ENCODE measurements around the gene GPA33.

- TF ChIP-seq, protein P1, sequence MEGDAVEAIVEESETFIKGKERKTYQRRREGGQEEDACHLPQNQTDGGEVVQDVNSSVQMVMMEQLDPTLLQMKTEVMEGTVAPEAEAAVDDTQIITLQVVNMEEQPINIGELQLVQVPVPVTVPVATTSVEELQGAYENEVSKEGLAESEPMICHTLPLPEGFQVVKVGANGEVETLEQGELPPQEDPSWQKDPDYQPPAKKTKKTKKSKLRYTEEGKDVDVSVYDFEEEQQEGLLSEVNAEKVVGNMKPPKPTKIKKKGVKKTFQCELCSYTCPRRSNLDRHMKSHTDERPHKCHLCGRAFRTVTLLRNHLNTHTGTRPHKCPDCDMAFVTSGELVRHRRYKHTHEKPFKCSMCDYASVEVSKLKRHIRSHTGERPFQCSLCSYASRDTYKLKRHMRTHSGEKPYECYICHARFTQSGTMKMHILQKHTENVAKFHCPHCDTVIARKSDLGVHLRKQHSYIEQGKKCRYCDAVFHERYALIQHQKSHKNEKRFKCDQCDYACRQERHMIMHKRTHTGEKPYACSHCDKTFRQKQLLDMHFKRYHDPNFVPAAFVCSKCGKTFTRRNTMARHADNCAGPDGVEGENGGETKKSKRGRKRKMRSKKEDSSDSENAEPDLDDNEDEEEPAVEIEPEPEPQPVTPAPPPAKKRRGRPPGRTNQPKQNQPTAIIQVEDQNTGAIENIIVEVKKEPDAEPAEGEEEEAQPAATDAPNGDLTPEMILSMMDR (IDR thresholded peaks at IDR 0.05; ENCODE audit: low read depth, low read length) = no peak
- no peak for TF ChIP-seq POLR2A (IDR thresholded peaks at IDR 0.05; ENCODE audit: extremely low read depth, insufficient read length)
Observed at GRCh38 chr1:167088746-167089417, 1.3 kb downstream of the GPA33 start.

All from NB4 (cell line).